ENCODE measurements around the gene NR2E3.

The NR2E3 gene

DNA sequence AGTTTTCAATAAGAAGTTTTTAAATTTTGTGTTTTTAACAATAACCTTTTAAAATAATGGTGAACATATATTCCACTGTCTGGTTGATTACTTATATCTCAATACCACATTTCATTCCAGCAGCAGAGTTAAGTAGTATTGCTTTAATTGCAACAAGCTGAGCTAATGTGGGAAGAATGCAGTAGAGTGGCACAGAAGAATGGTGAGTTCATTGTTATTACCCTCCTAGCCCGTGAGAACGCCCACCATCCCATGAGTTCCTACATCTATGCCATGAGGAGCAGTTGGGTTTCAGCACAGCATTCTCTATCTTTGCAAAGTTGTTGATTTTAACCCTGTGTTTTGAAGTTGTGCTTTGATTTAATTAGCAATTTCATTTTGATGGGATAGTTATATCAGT is 17.8 kb upstream of the NR2E3 start:
- DNase-seq: no peak

DNA sequence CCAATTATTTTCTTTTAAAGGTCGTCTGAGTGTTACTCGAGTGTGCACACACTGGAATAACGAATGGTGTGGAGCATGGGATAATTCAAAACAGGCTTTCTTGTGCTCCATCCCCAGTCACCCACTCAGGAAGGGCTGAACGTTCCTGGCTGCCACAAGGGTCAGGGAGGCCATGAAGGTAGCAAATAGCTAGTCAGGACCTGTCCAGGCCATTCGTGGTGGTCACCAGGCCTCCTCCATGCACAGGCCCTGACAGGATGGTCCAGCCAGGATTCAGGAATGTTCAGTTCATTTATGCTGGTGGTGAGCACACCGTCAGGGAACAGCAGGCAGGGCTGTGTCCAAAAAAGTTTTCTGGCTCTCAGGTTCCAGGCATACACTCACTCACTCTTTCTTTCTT is 11.7 kb upstream of the NR2E3 start:
- DNase-seq: no peak

DNA sequence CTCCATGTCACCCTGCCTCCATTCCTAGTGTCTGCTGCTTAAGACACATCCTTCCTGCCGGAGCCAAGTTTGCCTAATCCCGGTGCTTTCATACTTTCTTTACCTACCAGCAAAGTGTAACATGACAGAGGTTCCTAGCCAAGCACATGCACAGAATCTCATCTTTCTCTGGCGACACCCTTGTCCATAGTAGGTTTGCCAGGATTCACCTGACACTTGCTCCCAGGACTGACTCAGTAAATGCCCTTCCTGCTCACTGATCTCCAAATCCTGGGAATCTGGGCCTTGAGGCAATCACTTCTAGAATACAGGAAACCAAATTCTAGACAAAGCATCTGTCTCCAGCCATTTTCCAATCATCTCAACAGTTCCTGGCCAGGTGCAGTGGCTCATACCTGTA is 10.2 kb upstream of the NR2E3 start:
- DNase-seq: no peak

DNA sequence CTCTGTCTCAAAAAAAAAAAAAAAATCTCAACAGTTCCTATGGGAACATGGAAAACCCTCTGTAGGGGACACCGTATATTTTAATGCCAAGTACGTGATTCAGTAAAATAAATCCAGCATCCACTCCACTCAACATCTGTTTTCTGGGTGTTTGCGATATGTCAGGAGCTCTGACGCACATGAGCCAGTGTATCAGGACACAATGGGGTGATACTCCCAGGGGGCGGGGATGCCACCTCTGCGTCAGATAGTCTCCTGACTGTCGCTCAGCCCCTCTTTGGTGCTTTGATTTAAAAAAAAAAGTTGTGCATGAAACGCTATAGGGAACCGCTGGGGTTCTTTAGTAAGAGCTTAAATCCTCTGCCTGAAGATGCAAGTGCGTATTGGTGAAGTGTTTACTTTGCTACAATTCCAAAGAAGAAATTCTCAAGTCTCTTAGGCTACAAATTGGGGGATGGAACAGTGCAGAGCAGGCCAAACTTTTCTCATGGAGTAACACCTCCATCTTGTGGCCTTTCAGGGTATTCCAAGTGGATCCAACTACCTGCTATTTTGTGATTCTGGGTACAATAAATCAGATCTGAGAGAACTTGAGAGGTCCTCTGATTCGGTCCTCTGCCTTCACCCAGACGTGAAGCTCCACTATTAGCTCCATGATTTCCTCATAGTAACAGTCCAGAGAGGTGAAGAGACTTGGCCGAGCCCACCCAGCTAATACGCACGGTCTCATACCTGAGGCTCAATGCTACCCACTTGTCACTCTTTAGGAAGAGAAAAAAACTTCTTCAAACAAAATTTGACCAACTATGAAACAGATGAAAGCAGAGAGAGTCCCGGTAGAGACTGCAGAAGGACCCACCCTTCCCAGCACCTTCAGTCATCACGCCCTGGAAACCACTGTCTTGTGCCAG is 9.3 kb upstream of the NR2E3 start:
- peak; percentile 51 for DNase-seq

DNA sequence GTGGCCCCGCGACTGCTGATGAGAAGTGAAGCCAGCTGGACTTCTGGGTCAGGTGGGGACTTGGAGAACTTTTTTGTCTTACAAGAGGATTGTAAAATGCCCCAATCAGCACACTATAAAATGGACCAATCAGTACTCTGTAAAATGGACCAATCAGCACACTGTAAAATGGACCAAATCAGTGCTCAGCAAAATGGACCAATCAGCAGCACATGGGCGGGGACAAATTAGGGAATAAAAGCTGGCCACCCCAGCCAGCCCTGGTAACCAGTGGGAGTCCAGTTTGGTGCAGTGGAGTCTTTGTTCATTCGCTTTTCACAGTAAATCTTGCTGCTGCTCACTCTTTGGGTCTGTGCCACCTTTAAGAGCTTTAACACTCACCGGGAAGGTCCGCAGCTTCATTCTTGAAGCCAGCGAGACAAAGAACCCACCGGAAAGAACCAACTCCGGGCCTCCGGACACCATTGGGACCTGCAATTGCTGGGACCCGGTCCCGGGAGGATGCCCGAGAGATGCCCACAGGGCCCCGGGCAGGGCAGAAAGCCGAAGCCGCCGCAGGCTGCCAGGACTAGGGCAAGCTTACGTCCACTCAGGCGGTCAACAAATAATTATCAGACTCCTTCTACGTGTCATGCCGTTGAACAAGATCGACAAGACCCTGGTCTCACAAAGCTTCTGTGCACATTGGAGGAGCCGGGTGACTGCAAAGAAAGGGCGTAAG is 8.3 kb upstream of the NR2E3 start:
- no peak for DNase-seq

DNA sequence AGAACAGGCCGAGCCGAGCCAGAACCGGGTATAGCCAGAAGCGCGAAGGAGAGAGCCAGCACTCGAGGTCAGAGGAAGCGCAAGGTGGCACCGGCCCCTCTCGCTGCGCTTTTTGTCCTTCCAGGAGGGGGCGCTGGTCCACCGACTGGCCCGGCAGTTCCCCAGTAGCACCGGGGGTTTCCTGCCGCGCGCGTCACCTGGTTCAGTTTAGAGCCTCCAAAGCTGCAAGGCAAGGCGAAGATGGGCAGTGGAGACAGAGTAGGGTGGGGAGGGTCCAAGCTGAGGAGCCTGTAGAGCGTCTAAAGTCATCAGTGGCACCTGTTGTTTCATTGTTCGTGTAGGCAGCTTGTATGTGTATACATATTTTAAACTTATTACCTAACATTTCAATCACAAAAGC is 7.6 kb upstream of the NR2E3 start:
- peak; percentile 33 for DNase-seq

DNA sequence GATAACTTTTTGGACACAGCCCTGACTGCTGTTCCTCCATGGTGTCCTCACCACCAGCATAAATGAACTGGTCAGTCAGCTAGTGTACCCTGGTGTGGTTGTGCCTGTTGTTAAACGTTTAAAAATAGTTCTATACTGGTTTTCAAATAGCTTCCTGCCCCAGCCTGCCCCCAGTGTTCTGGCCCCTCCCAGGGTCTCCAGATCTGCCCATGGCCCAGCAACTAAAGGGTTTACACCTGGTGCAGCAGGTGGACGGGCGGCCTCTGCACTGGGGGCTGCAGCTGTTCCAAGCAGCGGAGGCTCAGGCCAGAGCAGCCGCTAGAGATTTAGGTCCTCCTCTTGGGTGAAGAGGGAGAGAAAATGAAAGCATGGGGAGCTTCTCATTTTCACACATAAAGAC is 6.1 kb upstream of the NR2E3 start:
- no peak for DNase-seq

DNA sequence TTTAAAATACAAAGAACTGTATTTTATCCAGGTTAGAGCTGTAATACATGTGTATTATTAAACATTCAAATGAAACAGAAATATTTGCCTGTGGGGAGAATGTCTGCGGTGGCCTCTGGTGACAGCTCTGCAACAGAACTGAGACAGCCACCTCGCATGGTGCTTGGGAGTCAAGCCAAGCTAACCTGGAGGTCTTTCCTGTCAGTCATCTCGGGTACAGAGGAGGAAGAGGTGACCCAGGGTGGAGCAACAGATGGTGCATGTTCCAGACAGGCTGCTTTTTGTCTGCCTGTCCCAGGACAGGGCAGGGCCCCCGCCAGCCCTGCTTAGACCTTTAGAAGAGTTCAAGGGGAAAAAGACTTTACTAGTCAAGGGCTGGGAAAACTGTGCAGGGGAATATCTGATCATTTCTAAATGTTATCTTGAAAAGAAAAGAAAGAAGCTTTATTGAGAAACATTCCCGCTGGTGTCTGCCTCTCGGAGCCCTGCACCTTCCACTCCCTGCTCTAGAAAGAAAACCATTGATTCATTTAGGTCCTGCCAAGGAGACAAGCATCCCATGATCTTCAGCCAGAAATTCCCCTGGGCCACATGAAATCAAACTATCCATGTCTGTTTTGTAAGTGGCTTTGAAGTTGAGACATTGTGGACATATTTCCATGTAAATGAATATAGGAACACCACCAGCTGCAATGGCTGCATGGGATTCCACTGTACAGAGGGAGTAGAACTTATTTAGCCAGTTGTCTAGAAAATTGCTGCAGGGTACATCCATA is 5.5 kb upstream of the NR2E3 start:
- DNase-seq: no peak

DNA sequence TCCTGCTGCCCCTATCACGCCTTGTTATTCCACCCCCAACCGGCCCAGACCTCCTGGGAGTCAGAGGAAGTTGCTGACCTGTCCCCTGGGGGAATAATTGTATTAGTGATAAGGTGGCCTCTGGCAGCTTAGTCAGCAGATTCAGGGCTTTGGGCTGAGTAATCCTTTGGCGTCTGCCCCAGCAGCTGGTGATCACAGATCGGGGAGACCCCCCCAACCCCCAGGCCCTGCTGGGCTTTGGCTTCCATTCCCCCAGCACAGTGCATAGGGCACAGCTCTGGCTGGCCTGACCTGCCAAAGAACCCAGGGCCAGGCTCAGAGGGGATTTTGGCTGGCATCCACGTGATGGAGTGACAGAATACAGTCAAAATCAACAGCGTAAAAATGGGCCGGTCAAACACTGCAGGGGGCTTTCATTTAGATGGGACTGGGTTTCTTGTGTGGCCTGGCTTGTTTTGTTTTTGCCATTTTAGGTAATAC is 3.9 kb upstream of the NR2E3 start:
- no peak for DNase-seq

DNA sequence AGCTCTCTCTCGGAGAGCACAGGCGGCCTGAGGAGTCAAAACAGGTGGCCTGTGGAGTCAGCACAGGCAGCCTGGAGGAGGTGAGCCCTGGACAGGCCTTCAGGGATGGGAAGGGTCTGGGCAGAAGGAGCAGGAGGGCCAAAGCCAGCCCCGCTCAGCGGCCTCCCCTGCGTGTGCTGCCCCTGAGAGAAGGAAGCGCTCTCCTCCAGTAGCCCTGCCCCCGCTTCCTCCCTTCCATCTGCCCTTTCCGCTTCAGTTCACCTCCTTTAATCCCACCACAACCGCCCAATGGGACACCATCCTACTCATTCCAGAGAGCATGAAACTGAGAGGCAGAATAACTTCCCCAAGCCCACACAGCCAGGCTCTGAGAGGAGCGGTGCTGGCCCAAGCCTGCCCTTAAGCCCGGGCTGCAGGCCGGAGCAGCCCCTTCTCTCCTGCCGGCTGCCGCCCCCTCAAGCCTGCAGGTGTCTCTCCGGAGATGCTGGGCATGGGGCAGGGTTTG is 3.2 kb upstream of the NR2E3 start:
- DNase-seq: no peak

DNA sequence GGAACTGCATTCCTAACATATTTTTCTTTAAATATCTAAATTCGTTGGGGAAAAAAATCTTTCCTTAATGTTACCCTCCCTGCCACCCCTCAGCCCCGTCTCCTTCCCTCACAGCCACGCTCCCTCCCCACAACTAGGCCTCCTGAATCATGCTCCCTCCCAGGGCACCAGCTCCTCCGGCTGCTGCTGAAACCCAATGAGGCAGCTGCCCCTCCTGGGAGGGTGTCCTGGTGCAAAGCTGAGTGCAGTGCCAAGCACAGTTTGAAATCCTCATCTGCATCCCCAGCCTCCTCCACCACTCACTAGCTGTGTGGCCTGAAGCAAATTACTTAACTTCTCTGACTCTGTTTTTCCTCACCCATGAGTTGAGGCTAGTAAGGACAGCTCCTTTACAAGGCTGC is 2.7 kb upstream of the NR2E3 start:
- no peak for DNase-seq

DNA sequence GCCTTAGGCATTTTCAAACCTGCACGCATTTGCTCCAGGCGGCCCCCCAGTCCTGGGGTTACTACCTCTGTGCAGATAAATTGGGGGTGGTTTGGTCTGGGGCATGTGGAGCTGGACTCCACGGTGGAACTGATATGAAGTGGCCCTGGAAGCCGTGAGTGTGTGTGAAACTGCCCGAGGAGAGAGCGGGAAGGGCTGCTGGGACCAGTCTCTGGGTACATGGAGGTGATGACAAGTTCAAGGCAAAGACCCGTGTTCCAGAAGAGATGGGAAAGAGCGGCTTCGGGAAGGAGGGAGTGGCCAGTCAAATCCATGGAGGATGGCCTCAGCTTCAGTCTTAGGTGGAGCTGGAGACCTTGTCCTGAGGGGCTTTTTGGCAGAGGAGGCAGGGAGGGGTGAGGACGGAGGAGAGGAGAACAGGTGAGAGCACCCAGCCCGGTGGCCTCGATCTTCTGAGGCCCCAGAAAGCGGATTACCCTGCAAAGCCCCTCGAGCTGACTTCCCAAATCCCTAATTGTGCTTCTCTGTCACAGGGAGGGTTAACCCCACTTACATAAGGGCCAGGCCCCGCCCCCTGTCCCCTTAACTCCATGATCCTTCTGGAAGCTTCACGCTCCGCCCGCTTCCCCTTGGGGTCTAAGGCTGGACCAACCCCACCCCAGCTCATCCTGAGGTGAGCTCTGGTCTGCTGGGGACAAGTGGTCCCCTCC is 1.9 kb upstream of the NR2E3 start:
- DNase-seq: no peak

DNA sequence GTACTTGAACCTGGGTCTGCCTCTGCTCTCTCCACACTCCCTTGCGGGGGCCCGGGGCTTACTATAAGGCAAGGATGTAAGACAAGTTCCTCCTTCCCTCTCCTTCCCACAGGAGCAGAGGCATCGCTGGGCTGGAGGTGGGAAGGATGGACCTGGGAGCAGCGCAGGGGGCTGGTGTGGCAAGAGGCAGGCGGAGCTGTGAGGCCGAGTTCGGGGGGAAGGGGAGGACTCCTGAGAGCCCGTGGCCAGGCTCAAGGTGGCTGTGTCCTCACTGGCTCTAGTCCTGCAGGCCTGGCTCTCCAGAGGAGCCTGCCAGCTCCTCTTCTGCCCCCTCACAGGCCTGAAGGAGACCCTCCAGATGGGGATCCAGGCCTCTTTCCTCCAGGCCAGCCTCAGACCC is 1.0 kb upstream of the NR2E3 start:
- no peak for DNase-seq

DNA sequence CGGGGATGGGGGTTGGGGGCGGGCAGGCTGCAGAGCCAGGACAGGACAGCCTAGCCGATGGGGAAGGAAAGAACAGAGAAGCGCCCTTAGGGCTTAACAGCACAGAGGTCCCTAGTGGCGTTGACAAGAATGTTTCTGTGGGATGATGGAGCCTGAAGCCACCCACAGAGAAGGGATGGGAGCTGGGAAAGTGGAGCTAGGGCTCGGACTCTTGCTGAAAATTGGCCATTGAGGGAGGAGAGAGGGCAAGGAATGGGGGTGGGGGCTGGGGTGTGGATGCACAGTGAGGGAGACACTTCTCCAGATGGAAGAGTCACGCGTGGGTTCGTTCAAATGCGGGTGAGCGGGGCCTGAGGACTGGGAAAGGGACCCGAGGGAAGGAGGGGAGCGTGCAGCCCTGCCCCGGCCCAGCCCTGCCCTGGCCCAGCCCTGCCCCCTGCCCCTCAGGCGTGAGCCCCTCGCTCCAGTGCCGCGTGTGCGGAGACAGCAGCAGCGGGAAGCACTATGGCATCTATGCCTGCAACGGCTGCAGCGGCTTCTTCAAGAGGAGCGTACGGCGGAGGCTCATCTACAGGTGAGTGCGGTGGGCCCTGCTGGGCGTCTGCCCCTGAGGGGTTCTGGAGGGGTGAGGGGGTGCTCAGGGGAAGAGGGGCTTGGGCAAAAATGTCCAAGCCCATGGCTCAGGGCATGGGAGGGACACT is 832 bp downstream of the NR2E3 start:
- no peak for DNase-seq

DNA sequence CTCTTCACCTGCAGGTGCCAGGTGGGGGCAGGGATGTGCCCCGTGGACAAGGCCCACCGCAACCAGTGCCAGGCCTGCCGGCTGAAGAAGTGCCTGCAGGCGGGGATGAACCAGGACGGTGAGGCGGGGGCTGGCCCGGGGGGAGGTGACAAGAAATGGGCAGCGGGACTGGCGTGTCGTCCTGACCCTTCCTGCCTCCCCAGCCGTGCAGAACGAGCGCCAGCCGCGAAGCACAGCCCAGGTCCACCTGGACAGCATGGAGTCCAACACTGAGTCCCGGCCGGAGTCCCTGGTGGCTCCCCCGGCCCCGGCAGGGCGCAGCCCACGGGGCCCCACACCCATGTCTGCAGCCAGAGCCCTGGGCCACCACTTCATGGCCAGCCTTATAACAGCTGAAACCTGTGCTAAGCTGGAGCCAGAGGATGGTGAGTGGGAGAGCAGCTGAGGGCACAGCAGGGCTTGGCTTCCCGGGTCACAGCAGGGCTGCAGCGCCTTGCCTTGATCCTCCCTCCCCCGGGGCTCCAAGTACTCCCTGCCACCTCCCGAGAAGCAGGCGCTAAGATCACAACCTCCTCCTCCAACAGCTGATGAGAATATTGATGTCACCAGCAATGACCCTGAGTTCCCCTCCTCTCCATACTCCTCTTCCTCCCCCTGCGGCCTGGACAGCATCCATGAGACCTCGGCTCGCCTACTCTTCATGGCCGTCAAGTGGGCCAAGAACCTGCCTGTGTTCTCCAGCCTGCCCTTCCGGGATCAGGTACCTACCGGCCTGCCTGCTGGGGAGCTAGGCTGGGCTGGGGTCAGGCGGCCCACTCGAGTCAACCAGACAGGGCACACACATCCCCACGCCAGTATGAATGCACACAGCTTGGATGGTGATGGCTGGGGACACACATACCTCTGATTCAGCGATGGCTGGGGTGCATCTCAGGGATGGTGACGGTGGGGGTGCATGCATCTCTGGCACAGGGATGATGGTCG is 1.7 kb downstream of the NR2E3 start:
- DNase-seq: no peak

DNA sequence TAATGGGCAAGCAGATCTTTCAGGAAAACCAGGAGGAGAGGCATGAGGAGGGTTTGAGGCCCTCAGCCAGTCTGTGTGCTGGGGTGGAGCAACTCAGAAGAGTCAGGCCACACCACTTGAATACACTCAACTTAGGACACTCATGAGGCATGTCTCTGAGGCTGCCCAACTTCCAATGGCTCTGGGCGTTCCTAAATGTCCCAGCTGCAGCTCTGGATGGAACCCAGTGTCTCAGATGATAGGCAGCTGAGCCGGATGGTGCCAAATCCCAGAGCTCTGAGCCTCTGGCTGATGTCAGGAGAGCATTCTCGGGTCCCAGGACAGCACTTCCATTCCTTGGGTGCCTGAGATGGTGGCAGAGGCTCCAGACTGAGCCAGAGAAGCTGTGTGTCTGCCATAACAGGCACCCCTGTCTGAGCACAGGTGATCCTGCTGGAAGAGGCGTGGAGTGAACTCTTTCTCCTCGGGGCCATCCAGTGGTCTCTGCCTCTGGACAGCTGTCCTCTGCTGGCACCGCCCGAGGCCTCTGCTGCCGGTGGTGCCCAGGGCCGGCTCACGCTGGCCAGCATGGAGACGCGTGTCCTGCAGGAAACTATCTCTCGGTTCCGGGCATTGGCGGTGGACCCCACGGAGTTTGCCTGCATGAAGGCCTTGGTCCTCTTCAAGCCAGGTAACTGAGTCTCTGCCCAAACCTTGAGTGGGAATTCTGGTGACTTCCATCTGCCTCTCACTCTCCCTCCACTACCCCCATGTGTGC is 2.8 kb downstream of the NR2E3 start:
- no peak for DNase-seq

DNA sequence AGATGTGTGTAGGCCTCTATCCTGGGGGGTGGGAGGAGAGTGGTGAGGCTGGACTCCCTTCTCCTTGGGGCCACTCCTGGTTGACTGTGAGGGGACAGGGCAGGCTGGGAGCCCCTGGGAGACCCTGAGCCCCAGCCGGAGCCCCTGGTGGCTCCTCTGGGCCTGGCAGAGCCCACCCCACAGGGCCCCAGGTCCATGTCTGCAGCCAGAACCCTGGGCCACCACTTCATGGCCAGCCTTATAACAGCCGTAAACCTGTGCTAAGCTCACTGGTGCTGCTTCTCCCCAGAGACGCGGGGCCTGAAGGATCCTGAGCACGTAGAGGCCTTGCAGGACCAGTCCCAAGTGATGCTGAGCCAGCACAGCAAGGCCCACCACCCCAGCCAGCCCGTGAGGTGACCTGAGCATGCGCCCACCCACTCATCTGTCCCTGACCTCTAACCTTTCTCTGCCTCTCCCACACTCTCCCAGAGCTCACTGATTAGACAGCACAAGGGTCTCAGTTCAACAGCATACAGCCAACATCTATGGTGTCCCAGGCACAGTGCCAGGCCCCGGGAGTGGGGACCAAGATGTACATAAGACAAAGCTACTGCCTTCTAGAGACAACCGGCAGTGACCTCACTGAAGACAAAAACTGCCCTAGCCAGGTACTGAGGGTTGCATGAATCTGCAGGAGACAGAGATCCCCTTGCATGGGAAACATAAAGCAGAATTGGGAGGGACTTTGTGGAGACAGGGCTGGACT is 3.5 kb downstream of the NR2E3 start:
- DNase-seq: no peak

DNA sequence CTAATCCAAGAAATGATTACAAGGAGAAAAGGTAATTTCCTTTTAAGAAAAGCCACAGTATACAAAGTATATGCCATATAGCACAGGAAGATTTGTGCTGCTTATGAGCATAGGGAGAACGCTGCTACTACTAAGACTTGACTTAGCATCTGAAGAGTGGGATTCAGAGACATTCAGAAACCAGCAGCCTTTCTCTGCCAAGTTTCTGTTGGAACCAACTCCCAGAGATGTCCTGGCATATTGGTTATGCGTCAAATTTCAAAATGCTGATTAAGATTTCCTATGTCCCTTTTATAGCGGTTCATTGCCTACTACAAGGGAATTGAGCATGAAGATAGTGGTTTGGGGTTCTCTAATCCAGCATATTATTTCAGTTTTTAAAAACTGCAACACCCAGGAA is 4.9 kb downstream of the NR2E3 start:
- DNase-seq: no peak

DNA sequence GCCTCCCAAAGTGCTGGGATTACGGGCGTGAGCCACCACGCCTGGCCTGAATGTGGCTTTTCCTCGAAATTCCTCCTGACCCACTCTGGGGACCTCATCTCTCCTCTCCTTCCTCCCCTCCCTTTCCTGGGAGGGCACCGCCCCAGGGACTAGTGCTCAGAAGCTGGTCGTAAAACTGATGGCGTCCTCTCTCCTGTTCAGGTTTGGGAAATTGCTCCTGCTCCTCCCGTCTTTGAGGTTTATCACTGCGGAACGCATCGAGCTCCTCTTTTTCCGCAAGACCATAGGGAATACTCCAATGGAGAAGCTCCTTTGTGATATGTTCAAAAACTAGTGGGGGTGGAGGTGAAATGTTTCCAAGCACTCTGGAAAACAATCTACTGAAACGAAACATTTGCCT is 7.0 kb downstream of the NR2E3 start:
- DNase-seq: no peak
